Sigmoid colon (tissue), 7 donors: ENCODE data around the gene PRRT3. TPM values are rescaled to one million over a fixed set of nuclear protein-coding genes. Genes with fewer than 3 reads are reported as not detected.

Experiments
- DNase-seq: peaks from one replicate; pipeline ENCODE4 v3.0.0-alpha.2; 2019
- H3K27ac ChIP-seq, 4 donors: fragments of 200-600 bp; sonication (generic); one replicate each; pipeline ENCODE4 v1.5.1; 2016 to 2019; ENCODE audit warnings: mild to moderate bottlenecking in 1 of 4
- H3K27me3 ChIP-seq, 3 donors: fragments of 200-600 bp; sonication (generic); one replicate each; pipeline ENCODE4 v1.5.1; 2019; ENCODE audit warnings: mild to moderate bottlenecking in 1 of 3
- H3K36me3 ChIP-seq, 4 donors: fragments of 200-600 bp; sonication (generic); one replicate each; pipeline ENCODE4 v1.5.1; 2016 to 2019
- H3K4me1 ChIP-seq, 4 donors: fragments of 200-600 bp; sonication (generic); one replicate each; pipeline ENCODE4 v1.5.1; 2017 to 2019
- H3K4me3 ChIP-seq, 4 donors: fragments of 200-600 bp; sonication (generic); one replicate each; pipeline ENCODE4 v1.5.1; 2017 to 2019; ENCODE audit warnings: mild to moderate bottlenecking in 2 of 4, moderate library complexity in 1 of 4
- H3K9me3 ChIP-seq, 4 donors: fragments of 200-600 bp in 3 of 4; sonication (generic) in 3 of 4; one replicate each; pipeline versions ENCODE4 v1.5.1 to v1.6.1; 2013 to 2019
- EP300 ChIP-seq, 4 donors: sonication (generic); formaldehyde crosslinking; IDR thresholded peaks; one replicate each; pipeline ENCODE4 v1.6.1; 2017; ENCODE audit warnings: antibody characterized with exemption in 4 of 4
- POLR2A ChIP-seq, 2 donors: fragments of 450-650 bp; IDR thresholded peaks; one replicate each; pipeline ENCODE4 v1.6.1; 2016; ENCODE audit warnings: antibody characterized with exemption in 2 of 2, mild to moderate bottlenecking in 2 of 2, moderate library complexity in 2 of 2
- POLR2AphosphoS5 ChIP-seq, 4 donors: sonication (generic); formaldehyde crosslinking; IDR thresholded peaks; one replicate each; pipeline ENCODE4 v1.6.1; 2017; ENCODE audit warnings: antibody characterized with exemption in 4 of 4
- WGBS, 2 donors: extraction: QIAGEN DNeasy Blood & Tissue Kit; methylation state at CpG; one replicate each; pipeline ENCODE4 v1.1.7; 2013; 5-methylcytosine and 5-hydroxymethylcytosine counted together
- intact Hi-C: fragments of 100-400 bp; cut with DNase I; formaldehyde crosslinking; loops from one replicate; pipeline ENCODE4 v1.15.1; 2023
- polyA plus RNA-seq, 3 donors: library from polyadenylated mRNA; stranded (reverse); fragments of 200-250 nt; gene quantifications; one replicate each; pipeline ENCODE4 v1.2.3, GENCODE V29; 2013
- total RNA-seq, 4 donors: library from RNA; depleted of rRNA; stranded (reverse); fragments of >200 nt; gene quantifications; one replicate each; pipeline ENCODE4 v1.1.0, GENCODE V29; 2016
- TF ChIP-seq, protein P1 (sequence below), 4 experiments: fragments of 450-650 bp in 3 of 4; fragments of 200-600 bp in 1 of 4; IDR thresholded peaks; one replicate each; pipeline ENCODE4 v1.5.1; 2016 to 2019; ENCODE audit warnings: antibody characterized with exemption in 4 of 4, mild to moderate bottlenecking in 3 of 4, moderate library complexity in 2 of 4
- donor health status: healthy with polysubstance abuse.
- donor health status: Bipolar disorder and iron deficiency.
- donor health status: healthy.

The PRRT3 gene
- total and polyA plus RNA-seq, 7 donors = 0.46 to 2.6 (median 1.5) TPM

DNA sequence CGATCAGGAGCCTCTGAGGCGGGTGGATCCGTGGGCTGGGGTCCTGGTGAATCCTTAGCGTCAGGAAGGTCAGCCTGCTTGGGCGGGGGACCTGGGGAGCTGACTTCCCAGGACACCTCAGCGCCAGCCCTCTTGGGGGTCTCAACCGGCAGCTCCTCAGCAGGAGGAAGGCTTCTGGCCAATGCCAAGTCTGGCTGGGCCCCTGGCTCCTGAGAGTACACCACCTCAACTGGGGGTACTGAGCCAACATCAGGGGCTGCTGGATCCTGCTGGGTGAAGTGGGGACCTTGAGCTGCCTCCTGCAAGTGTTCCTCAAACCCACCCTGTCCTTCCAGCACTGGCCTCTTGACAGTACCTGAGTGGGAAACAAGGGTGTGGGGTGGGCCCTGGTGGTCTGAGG, 3.1 kb downstream of the PRRT3 start:
- no peak for DNase-seq
- TF ChIP-seq EP300 (IDR thresholded peaks at IDR 0.05) = no peak
- TF ChIP-seq POLR2A (IDR thresholded peaks at IDR 0.05) = no peak
- no peaks in the 10 kb centered on the region for H3K27me3 ChIP-seq
- H3K36me3 ChIP-seq = peaks cover 0 to 9% (median 3%) of the 10 kb centered on the region in 4 donors
- no peak overlapping the region for H3K27ac ChIP-seq
- no peak overlapping the region for H3K4me3 ChIP-seq
- peaks cover 0 to 40% (median 29%) of the 10 kb centered on the region in 4 donors for H3K4me1 ChIP-seq
- WGBS, 2 donors = 95 to 97% methylated on average over 7 of the region's 7 CpGs
- intact Hi-C loops = loop anchor here (5.0 kb wide), 4 partner anchors 38 to 232 kb away; partner anchors contain the start of genes EMC3 and FANCD2
- no peaks in the 10 kb centered on the region for H3K9me3 ChIP-seq

DNA sequence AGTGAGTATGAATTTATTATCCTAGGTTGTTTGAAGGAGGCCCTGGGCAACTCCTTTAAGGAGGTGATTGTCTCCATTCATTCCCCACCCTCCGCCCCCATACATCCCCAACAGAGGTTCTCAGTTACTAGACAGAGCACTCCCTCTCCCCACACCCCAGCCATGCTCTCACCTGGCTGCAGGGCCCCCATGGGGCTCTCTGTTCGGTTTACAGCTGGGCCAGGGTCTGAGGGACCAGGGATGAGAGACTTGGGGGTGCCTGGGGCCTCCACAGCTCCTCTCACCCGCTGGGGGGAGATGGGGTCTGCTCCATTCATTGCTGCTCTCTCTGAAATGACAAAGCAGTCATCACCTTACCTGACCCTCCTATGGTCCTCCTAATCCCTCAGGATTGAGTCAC, 3.6 kb downstream of the PRRT3 start:
- Histone ChIP-seq H3K27ac (no peak overlapping the region), H3K4me1 (peaks cover 0 to 40% (median 29%) of the 10 kb centered on the region in 4 donors), H3K36me3 (peaks cover 0 to 15% (median 3%) of the 10 kb centered on the region in 4 donors), H3K27me3 (no peaks in the 10 kb centered on the region), H3K4me3 (no peak overlapping the region), H3K9me3 (no peaks in the 10 kb centered on the region)
- TF ChIP-seq, protein P1, sequence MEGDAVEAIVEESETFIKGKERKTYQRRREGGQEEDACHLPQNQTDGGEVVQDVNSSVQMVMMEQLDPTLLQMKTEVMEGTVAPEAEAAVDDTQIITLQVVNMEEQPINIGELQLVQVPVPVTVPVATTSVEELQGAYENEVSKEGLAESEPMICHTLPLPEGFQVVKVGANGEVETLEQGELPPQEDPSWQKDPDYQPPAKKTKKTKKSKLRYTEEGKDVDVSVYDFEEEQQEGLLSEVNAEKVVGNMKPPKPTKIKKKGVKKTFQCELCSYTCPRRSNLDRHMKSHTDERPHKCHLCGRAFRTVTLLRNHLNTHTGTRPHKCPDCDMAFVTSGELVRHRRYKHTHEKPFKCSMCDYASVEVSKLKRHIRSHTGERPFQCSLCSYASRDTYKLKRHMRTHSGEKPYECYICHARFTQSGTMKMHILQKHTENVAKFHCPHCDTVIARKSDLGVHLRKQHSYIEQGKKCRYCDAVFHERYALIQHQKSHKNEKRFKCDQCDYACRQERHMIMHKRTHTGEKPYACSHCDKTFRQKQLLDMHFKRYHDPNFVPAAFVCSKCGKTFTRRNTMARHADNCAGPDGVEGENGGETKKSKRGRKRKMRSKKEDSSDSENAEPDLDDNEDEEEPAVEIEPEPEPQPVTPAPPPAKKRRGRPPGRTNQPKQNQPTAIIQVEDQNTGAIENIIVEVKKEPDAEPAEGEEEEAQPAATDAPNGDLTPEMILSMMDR (IDR thresholded peaks at IDR 0.05) = no peak
- no peak for TF ChIP-seq EP300 (IDR thresholded peaks at IDR 0.05)
- TF ChIP-seq POLR2AphosphoS5 (IDR thresholded peaks at IDR 0.05) = no peak
- no peak for TF ChIP-seq POLR2A (IDR thresholded peaks at IDR 0.05)
- DNase-seq = no peak
- intact Hi-C loops = loop anchor here (5.0 kb wide), 4 partner anchors 39 to 231 kb away; partner anchors contain the start of genes EMC3 and FANCD2
- WGBS, 2 donors = 90 to 91% methylated on average over 3 of the region's 3 CpGs

- H3K36me3 ChIP-seq = peaks cover 0 to 25% (median 3%) of the 10 kb centered on the region in 4 donors
- peak overlapping the region; percentile 51 to 66 (median 64) for H3K4me3 ChIP-seq
- H3K27me3 ChIP-seq = no peaks in the 10 kb centered on the region
- peak overlapping the region; percentile 82 to 95 (median 90) for H3K27ac ChIP-seq
- peaks cover 0 to 37% (median 26%) of the 10 kb centered on the region in 4 donors for H3K4me1 ChIP-seq
- WGBS, 2 donors = 25 to 62% methylated on average over 86 of the region's 86 CpGs
- H3K9me3 ChIP-seq = no peaks in the 10 kb centered on the region
- TF ChIP-seq, protein P1 (IDR thresholded peaks at IDR 0.05) = peak; percentile 19 to 68 (median 59)
- TF ChIP-seq POLR2A (IDR thresholded peaks at IDR 0.05) (no peak), EP300 (IDR thresholded peaks at IDR 0.05) (no peak), POLR2AphosphoS5 (IDR thresholded peaks at IDR 0.05) (peak; percentile 12 to 69 (median 51))
- intact Hi-C loops = loop anchor here (2.0 to 5.0 kb wide), 5 partner anchors 31 to 230 kb away; partner anchors contain the start of genes EMC3, FANCD2 and IL17RC
- peak; percentile 91 for DNase-seq
Observed at GRCh38 chr3:9947025-9947995, 4.9 kb downstream of the PRRT3 start.

GRCh38 chr3:9946112-9947024, 5.8 kb downstream of the PRRT3 start:
- peak overlapping the region; percentile 51 to 66 (median 64) for H3K4me3 ChIP-seq
- no peaks in the 10 kb centered on the region for H3K9me3 ChIP-seq
- intact Hi-C loops = loop anchor here (1.0 to 5.0 kb wide), 6 partner anchors 13 to 229 kb away; partner anchors contain the start of genes CRELD1, EMC3, FANCD2 and IL17RC
- TF ChIP-seq POLR2AphosphoS5 (IDR thresholded peaks at IDR 0.05) (peak; percentile 40 to 80 (median 68)), EP300 (IDR thresholded peaks at IDR 0.05) (no peak), POLR2A (IDR thresholded peaks at IDR 0.05) (peak; percentile 30 to 41)
- TF ChIP-seq, protein P1 (IDR thresholded peaks at IDR 0.05) = peak; percentile 24 to 57 (median 47)
- H3K4me1 ChIP-seq = peaks cover 0 to 28% (median 17%) of the 10 kb centered on the region in 4 donors
- H3K36me3 ChIP-seq = peaks cover under 1 to 26% (median 3%) of the 10 kb centered on the region in 4 donors
- no peaks in the 10 kb centered on the region for H3K27me3 ChIP-seq
- WGBS, 2 donors = 5 to 35% methylated on average over 90 of the region's 90 CpGs
- H3K27ac ChIP-seq = peak overlapping the region; percentile 82 to 95 (median 90)
- peak; percentile 96 for DNase-seq
